NCI-H510A (cell line): ENCODE results near the gene ADAMTS10.
"Not testable (repeated sequence)": the region's sequence is repeated elsewhere in the genome, so short reads cannot be mapped to it uniquely, and the experiment has no call there.

Experiments
- DNase-seq: peaks from one replicate; lab custom pipeline; 2025; lab: John Stamatoyannopoulos, UW

ADAMTS10 gene

GRCh38 chr19:8558325-8558724 lies 52.2 kb downstream of the ADAMTS10 start:
- no peak for DNase-seq

DNA sequence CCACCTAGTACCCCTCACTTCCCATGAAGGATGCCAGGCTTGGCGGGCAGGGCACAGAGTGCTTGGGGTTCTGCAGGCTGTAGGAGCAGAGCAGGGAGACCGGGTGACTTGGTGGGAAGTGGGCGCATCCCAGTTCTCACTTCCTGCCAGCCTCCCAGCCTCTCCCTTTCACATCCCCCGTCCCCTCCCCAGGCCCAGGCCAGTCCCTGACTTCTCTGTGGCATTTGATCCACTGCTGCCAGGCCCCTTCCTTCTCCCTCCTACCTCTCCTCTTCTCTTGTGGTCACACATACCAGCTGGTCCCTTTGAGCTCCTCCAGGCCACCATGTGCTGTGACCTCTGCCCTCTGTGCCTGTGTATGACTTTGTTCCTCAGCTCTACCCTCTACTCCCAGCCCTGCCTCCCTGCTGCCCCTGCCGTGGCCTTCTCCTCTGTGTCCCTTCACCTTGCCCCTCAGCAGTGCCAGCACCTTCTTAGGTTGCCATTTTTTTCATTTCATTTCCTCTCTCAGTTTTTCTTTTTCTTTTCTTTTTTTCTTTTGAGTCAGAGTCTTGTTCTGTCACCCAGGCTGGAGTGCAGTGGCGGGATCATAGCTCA lies 52.8 kb downstream of the ADAMTS10 start:
- DNase-seq, result no peak

DNA sequence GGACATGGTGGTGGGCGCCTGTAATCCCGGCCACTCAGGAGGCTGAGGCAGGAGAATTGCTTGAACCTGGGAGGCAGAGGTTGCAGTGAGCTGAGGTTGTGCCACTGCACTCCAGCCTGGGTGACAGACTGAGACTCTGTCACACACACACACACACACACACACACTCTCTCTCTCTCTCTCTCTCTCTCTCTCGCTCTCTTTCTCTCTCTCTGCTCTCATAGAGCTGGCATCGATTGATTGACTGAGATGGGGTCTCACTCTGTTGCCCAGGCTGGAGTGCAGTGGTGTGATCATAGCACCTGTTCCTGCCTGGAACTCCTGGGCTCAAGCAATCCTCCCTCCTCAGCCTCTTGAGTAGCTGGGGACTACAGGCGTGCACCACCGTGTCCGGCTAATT lies 56.8 kb downstream of the ADAMTS10 start:
- DNase-seq, result not testable (repeated sequence)

DNA sequence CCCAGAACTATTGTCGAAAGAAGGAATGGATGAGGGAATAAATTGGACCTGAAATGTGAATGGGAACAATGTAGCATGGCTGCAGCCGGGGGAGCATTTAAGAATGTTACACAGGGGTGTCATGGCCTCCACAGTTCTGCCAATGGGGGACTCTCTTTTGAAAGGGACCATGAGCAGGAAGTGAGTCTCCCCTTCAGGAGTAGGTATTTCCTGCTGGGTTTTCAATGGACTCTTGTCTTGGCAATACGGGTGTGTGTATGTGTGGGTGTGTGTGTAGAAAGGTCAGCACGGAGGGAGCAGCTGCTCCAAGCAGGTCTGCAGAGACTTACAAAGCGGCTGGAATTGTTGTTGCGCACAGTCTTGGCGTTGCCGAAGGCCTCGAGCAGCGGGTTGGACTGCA lies 57.7 kb downstream of the ADAMTS10 start:
- DNase-seq, result no peak

DNA sequence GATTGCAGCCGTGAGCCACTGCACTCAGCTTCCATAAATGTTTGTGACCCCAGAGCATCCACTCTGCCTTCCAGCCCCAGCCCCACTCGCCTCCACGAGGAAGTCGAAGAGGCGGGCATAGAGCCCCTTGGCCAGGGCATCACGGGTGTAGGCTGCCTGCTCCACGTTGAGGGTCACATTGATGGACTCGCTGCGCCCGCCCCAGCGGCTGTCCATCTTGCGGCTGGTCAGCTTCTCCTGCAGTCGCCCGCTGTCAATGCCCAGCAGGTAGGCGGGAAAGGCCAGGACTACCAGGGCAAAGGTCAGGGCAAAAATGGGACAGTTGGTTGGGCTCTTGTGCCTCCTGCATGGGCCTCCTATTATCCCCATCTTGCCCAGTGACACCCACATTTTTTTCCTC lies 60.4 kb downstream of the ADAMTS10 start:
- no peak for DNase-seq

- DNase-seq, result no peak
Measured at GRCh38 chr19:8545743-8546142, 64.8 kb downstream of the ADAMTS10 start.

DNA sequence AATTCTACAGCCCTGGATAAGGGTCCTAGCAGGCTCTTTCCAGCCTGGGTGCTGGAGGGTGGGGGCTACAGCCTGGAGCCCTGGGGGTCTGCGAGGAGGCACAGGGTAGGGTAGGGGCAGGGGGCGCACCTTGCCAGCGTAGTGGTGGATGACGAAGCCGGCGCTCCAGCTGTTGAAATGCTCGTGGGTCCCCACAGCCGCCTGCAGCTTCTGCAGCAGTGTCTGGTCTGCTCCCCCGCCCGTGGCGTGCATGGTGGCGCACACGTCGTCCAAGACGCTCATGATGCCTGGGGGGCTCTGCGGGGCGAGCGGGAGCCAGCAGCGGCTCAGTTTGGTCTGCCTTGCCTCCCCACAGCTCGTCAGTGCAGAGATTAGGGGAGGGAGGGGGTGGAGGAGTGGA lies 66.3 kb downstream of the ADAMTS10 start:
- no peak for DNase-seq

DNA sequence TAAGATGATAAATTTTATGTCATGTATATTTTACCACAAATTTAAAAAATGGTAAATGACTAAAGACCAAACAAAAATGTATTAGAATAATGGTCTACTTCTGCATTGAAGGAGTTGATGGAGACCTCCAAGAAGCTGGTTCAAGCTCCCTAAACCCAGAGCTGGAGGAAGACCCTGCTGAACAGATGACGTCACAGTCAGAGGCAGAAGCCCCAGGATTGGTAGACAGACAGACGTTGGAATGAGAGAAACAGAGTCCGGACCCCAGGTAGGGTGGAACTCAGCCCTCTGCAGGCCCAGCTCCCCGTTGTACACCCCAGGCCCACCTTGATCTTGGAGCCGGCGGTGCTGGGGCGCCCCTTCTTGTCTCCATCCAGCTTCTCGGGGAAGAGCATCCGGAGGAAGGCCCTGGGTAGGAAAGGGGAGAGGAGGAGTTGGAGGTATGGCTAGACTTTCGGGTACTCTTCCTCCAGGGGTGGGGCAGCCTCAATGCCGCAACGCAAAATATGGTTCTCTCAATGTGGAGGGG lies 70.8 kb downstream of the ADAMTS10 start:
- no peak for DNase-seq

GRCh38 chr19:8537099-8537498 lies 73.4 kb downstream of the ADAMTS10 start:
- no peak for DNase-seq

- no peak for DNase-seq
Measured at GRCh38 chr19:8536282-8536681, 74.2 kb downstream of the ADAMTS10 start.

DNA sequence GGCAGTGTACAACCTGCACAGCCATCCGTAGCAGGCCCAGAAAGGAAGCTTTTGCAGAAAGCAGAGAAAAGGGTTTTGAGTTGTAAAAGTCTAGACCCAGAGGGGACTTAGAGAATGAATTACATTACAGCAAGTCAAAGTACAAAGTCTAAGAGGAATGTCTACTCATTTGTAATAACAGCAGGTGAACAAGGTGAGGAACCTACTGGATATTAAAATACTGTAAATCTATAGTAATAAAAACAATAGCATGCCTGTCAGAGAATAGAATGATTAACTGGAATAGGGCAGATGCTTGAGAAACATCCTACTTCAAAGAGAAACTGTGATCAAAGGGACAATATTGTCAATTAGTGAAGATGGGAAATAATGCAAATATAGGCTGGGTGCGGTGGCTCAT lies 78.3 kb downstream of the ADAMTS10 start:
- DNase-seq, result no peak

- no peak for DNase-seq
Measured at GRCh38 chr19:8531470-8531869, 79.0 kb downstream of the ADAMTS10 start.
